ENCODE data around the gene MAP3K19. TPM values are rescaled to one million over a fixed set of nuclear protein-coding genes. Genes with fewer than 3 reads are reported as not detected.

Gene MAP3K19
- total and polyA plus RNA-seq, 7 donors = not detected

GRCh38 chr2:134999521-134999920, 47.7 kb downstream of the MAP3K19 start:
- no peak for TF ChIP-seq POLR2A (IDR thresholded peaks at IDR 0.05)
- TF ChIP-seq POLR2AphosphoS5 (IDR thresholded peaks at IDR 0.05) = no peak
- TF ChIP-seq EP300 (IDR thresholded peaks at IDR 0.05) = no peak
- TF ChIP-seq CTCF (IDR thresholded peaks at IDR 0.05) = no peak
- H3K27ac ChIP-seq = no peak overlapping the region
- intact Hi-C loops (cut with DNase I) = no loop called here
- no peaks in the 10 kb centered on the region for H3K36me3 ChIP-seq
- H3K27me3 ChIP-seq = peaks cover 0 to 2% (median 0%) of the 10 kb centered on the region in 3 donors
- DNase-seq = no peak
- WGBS, 2 donors = 71 to 73% methylated on average over 2 of the region's 2 CpGs
- peaks cover 0 to 6% (median 1%) of the 10 kb centered on the region in 4 donors for H3K4me1 ChIP-seq
- no peaks in the 10 kb centered on the region for H3K9me3 ChIP-seq
- H3K4me3 ChIP-seq = no peak overlapping the region

- 35 to 38% methylated on average over 3 of the region's 3 CpGs for WGBS, 2 donors
Measured at GRCh38 chr2:134988994-134989605, 58.1 kb downstream of the MAP3K19 start.

GRCh38 chr2:134985061-134985460, 62.2 kb downstream of the MAP3K19 start:
- intact Hi-C loops (cut with DNase I) = no loop called here
- Histone ChIP-seq H3K9me3 (no peaks in the 10 kb centered on the region), H3K4me1 (no peaks in the 10 kb centered on the region), H3K4me3 (no peak overlapping the region), H3K36me3 (no peaks in the 10 kb centered on the region), H3K27ac (no peak overlapping the region), H3K27me3 (no peaks in the 10 kb centered on the region)
- TF ChIP-seq EP300 (IDR thresholded peaks at IDR 0.05) = no peak
- TF ChIP-seq POLR2A (IDR thresholded peaks at IDR 0.05) = no peak
- TF ChIP-seq POLR2AphosphoS5 (IDR thresholded peaks at IDR 0.05) = no peak
- TF ChIP-seq CTCF (IDR thresholded peaks at IDR 0.05) = no peak
- no peak for DNase-seq
- WGBS, 2 donors = 91 to 93% methylated on average over 3 of the region's 3 CpGs

More at GRCh38 chr2:134988994-134989605, 58.1 kb downstream of the MAP3K19 start:
- no peaks in the 10 kb centered on the region for H3K9me3 ChIP-seq
- intact Hi-C loops (cut with DNase I) = no loop called here
- no peaks in the 10 kb centered on the region for H3K36me3 ChIP-seq
- H3K27ac ChIP-seq = no peak overlapping the region
- no peak overlapping the region for H3K4me3 ChIP-seq
- H3K4me1 ChIP-seq = no peaks in the 10 kb centered on the region
- no peak for DNase-seq
- TF ChIP-seq EP300 (IDR thresholded peaks at IDR 0.05) = no peak
- TF ChIP-seq POLR2A (IDR thresholded peaks at IDR 0.05) = no peak
- no peak for TF ChIP-seq POLR2AphosphoS5 (IDR thresholded peaks at IDR 0.05)
- peak in 1 of 4 experiments; percentile 9 for TF ChIP-seq CTCF (IDR thresholded peaks at IDR 0.05)
- no peaks in the 10 kb centered on the region for H3K27me3 ChIP-seq

- TF ChIP-seq EP300 (IDR thresholded peaks at IDR 0.05) (no peak), POLR2AphosphoS5 (IDR thresholded peaks at IDR 0.05) (no peak), POLR2A (IDR thresholded peaks at IDR 0.05) (no peak), CTCF (IDR thresholded peaks at IDR 0.05) (no peak)
- Histone ChIP-seq H3K4me1 (no peaks in the 10 kb centered on the region), H3K27ac (no peak overlapping the region), H3K27me3 (no peaks in the 10 kb centered on the region), H3K9me3 (no peaks in the 10 kb centered on the region), H3K4me3 (no peak overlapping the region), H3K36me3 (no peaks in the 10 kb centered on the region)
- no peak for DNase-seq
- WGBS, 2 donors = 46 to 83% methylated on average over 1 of the region's 1 CpG
- intact Hi-C loops (cut with DNase I) = no loop called here
Measured at GRCh38 chr2:134982603-134983002, 64.6 kb downstream of the MAP3K19 start.

GRCh38 chr2:134980639-134981038, 66.6 kb downstream of the MAP3K19 start:
- H3K4me3 ChIP-seq = no peak overlapping the region
- intact Hi-C loops (cut with DNase I) = no loop called here
- TF ChIP-seq EP300 (IDR thresholded peaks at IDR 0.05) = no peak
- TF ChIP-seq CTCF (IDR thresholded peaks at IDR 0.05) = no peak
- TF ChIP-seq POLR2A (IDR thresholded peaks at IDR 0.05) = no peak
- TF ChIP-seq POLR2AphosphoS5 (IDR thresholded peaks at IDR 0.05) = no peak
- no peaks in the 10 kb centered on the region for H3K9me3 ChIP-seq
- 95 to 96% methylated on average over 7 of the region's 7 CpGs for WGBS, 2 donors
- no peaks in the 10 kb centered on the region for H3K36me3 ChIP-seq
- no peak for DNase-seq
- no peaks in the 10 kb centered on the region for H3K27me3 ChIP-seq
- H3K27ac ChIP-seq = no peak overlapping the region
- no peaks in the 10 kb centered on the region for H3K4me1 ChIP-seq

Data from sigmoid colon (tissue), 7 donors.